A549 (cell line): ENCODE measurements around the gene RAD51B. TPM values are rescaled to one million over a fixed set of nuclear protein-coding genes. Genes with fewer than 3 reads are reported as not detected.
A peak's percentile ranks its signal among the peaks of the same experiment; 100 is the strongest.

Source experiments
- ATAC-seq, 2 experiments: fragments of 200-7000 bp in 1 of 2; fragments of >200 bp in 1 of 2; cut with Nextera tagmentation in 1 of 2; cut with Tn5 transposase in 1 of 2; 3 replicates each; pipeline versions ENCODE4 v1.8.0 to v1.9.1; 2018 to 2020; ENCODE audit warnings: mild to moderate bottlenecking in 1 of 2, moderate library complexity in 1 of 2
- CTCF ChIA-PET: fragments of 300-600 bp; sonication (Branson Sonifier 250); formaldehyde crosslinking; extraction: SDS; loops from one replicate; lab custom pipeline; 2021; ENCODE audit warnings: antibody characterized with exemption, inconsistent platforms; lab: Yijun Ruan, JAX
- POLR2A ChIA-PET: fragments of 350-600 bp; formaldehyde crosslinking; extraction: SDS; loops from one replicate; lab custom pipeline; 2021; ENCODE audit warnings: antibody characterized with exemption, inconsistent platforms; lab: Yijun Ruan, JAX
- DNase-seq, 2 experiments: peaks; one replicate each; pipeline versions ENCODE4 v3.0.0 to v3.0.0-alpha.2; 2011 to 2016; ENCODE audit warnings: low read depth in 1 of 2, low spot score in 1 of 2
- FAIRE-seq: peaks from 2 replicates; lab custom pipeline; 2011; peaks lifted over from hg19 to GRCh38; lab: Jason Lieb, UNC
- H3K27ac ChIP-seq, 2 experiments: fragments of >200 bp; sonication (Bioruptor Twin); formaldehyde crosslinking; 3 replicates each; pipeline ENCODE4 v1.5.1; 2016 to 2017
- H3K4me1 ChIP-seq: fragments of >200 bp; sonication (Bioruptor Twin); formaldehyde crosslinking; 3 replicates; pipeline ENCODE4 v1.6.1; 2016
- H3K4me2 ChIP-seq: fragments of >200 bp; sonication (Bioruptor Twin); formaldehyde crosslinking; 3 replicates; pipeline ENCODE4 v1.6.1; 2016
- H3K4me3 ChIP-seq: fragments of >200 bp; sonication (Bioruptor Twin); formaldehyde crosslinking; 3 replicates; pipeline ENCODE4 v1.5.1; 2016
- H3K9me3 ChIP-seq: fragments of >200 bp; sonication (Bioruptor Twin); formaldehyde crosslinking; 3 replicates; pipeline ENCODE4 v1.6.1; 2016
- CBX2 ChIP-seq: fragments of 200-600 bp; sonication (generic); IDR thresholded peaks from 2 replicates; pipeline ENCODE4 v1.6.1; 2016; ENCODE audit warnings: low read depth, mild to moderate bottlenecking, borderline replicate concordance
- CBX8 ChIP-seq: fragments of 200-600 bp; sonication (generic); IDR thresholded peaks from 2 replicates; pipeline ENCODE4 v1.6.1; 2016
- CEBPB ChIP-seq, 2 experiments: fragments of >200 bp in 1 of 2; sonication (Bioruptor Twin) in 1 of 2; formaldehyde crosslinking in 1 of 2; IDR thresholded peaks; 2 replicates each; pipeline ENCODE4 v1.6.1; 2012 to 2016
- ESRRA ChIP-seq: fragments of 150-350 bp; IDR thresholded peaks from 2 replicates; pipeline ENCODE4 v1.6.1; 2014; ENCODE audit warnings: mild to moderate bottlenecking, low read length, borderline replicate concordance
- FOXS1 ChIP-seq: fragments of 250-450 bp; sonication (Bioruptor Pico); IDR thresholded peaks from 2 replicates; pipeline ENCODE4 v1.5.0; 2020; ENCODE audit warnings: mild to moderate bottlenecking, moderate library complexity
- HES2 ChIP-seq: fragments of >200 bp; sonication (Bioruptor Twin); formaldehyde crosslinking; IDR thresholded peaks from 2 replicates; pipeline ENCODE4 v1.6.1; 2016
- HOXA7 ChIP-seq: fragments of 250-450 bp; sonication (Bioruptor Pico); IDR thresholded peaks from 2 replicates; pipeline ENCODE4 v1.5.0; 2020; ENCODE audit warnings: mild to moderate bottlenecking, moderate library complexity
- HOXB13 ChIP-seq: fragments of 250-450 bp; sonication (Bioruptor Pico); IDR thresholded peaks from 2 replicates; pipeline ENCODE4 v1.5.0; 2020; ENCODE audit warnings: low read depth, mild to moderate bottlenecking, moderate library complexity
- HOXB5 ChIP-seq: fragments of 250-450 bp; sonication (Bioruptor Pico); IDR thresholded peaks from 2 replicates; pipeline ENCODE4 v1.5.0; 2020; ENCODE audit warnings: mild to moderate bottlenecking, moderate library complexity
- MAZ ChIP-seq: fragments of 150-350 bp; IDR thresholded peaks from 2 replicates; pipeline ENCODE4 v1.6.1; 2014; ENCODE audit warnings: antibody characterized with exemption, low read depth, low read length, borderline replicate concordance
- MYC ChIP-seq: IDR thresholded peaks from 2 replicates; pipeline ENCODE4 v1.6.1; 2012; ENCODE audit warnings: mild to moderate bottlenecking, inconsistent platforms, low read length, improper control_type of control experiment, borderline replicate concordance
- NFE2L2 ChIP-seq: fragments of 150-350 bp; conservative IDR thresholded peaks from 2 replicates; pipeline ENCODE4 v1.6.1; 2014; ENCODE audit warnings: low read length
- NR3C1 ChIP-seq: fragments of >200 bp; sonication (Bioruptor Twin); formaldehyde crosslinking; IDR thresholded peaks from 3 replicates; pipeline ENCODE4 v1.6.1; 2017
- PHF8 ChIP-seq: fragments of 200-600 bp; sonication (generic); IDR thresholded peaks from 2 replicates; pipeline ENCODE4 v1.6.1; 2016; ENCODE audit warnings: low read depth, mild to moderate bottlenecking, antibody characterized with exemption, moderate library complexity, borderline replicate concordance
- POLR2AphosphoS2 ChIP-seq: conservative IDR thresholded peaks from 2 replicates; pipeline ENCODE4 v1.6.1; 2012; ENCODE audit warnings: low read length, improper control_type of control experiment, inconsistent platforms
- RAD21 ChIP-seq, 2 experiments: fragments of >200 bp in 1 of 2; sonication (Bioruptor Twin) in 1 of 2; formaldehyde crosslinking in 1 of 2; IDR thresholded peaks in 1 of 2; conservative IDR thresholded peaks in 1 of 2; 2 replicates in 1 of 2; 3 replicates in 1 of 2; pipeline ENCODE4 v1.6.1; 2012 to 2018; ENCODE audit warnings: inconsistent platforms in 1 of 2
- RARB ChIP-seq: fragments of 250-450 bp; sonication (Bioruptor Pico); IDR thresholded peaks from 2 replicates; pipeline ENCODE4 v1.8.0; 2021; ENCODE audit warnings: mild to moderate bottlenecking, moderate library complexity
- RNF2 ChIP-seq: fragments of 200-600 bp; sonication (generic); IDR thresholded peaks from 2 replicates; pipeline ENCODE4 v1.6.1; 2016; ENCODE audit warnings: low read depth, mild to moderate bottlenecking, antibody characterized with exemption, moderate library complexity, borderline replicate concordance
- TP53 ChIP-seq: fragments of 250-450 bp; sonication (Bioruptor Pico); IDR thresholded peaks from 2 replicates; pipeline ENCODE4 v1.5.0; 2021; ENCODE audit warnings: mild to moderate bottlenecking, moderate library complexity
- ZC3H11A ChIP-seq: fragments of 450-650 bp; IDR thresholded peaks from 2 replicates; pipeline ENCODE4 v1.6.1; 2014; ENCODE audit warnings: antibody characterized with exemption, mild to moderate bottlenecking
- ZSCAN20 ChIP-seq: fragments of 250-450 bp; sonication (Bioruptor Pico); IDR thresholded peaks from 2 replicates; pipeline ENCODE4 v1.8.0; 2022; ENCODE audit warnings: mild to moderate bottlenecking, moderate library complexity
- WGBS: methylation state at CpG from one replicate; pipeline ENCODE4 v1.1.6; 2017; ENCODE audit errors: missing lambda C conversion rate; 5-methylcytosine and 5-hydroxymethylcytosine counted together
- polyA plus RNA-seq, 4 experiments: library from polyadenylated mRNA; depleted of rRNA in 3 of 4; stranded (reverse); fragments of >200 nt; fragmentation: RNase III in 1 of 4; extraction: RNeasy Plus Mini Kit Qiagen cat#74134 plus additional on column Dnase treatment in 1 of 4; gene quantifications; 2 replicates in 3 of 4; 3 replicates in 1 of 4; pipeline ENCODE4 v1.2.3, GENCODE V29; 2011 to 2017
- TF ChIP-seq, protein P1 (sequence below): fragments of >200 bp; sonication (Bioruptor Twin); formaldehyde crosslinking; IDR thresholded peaks from 3 replicates; pipeline ENCODE4 v1.5.1; 2016
- TF ChIP-seq, protein P2 (sequence below): fragments of 250-450 bp; sonication (Bioruptor Pico); IDR thresholded peaks from 2 replicates; pipeline ENCODE4 v1.5.0; 2021; ENCODE audit warnings: mild to moderate bottlenecking, moderate library complexity, borderline replicate concordance

The RAD51B gene
- polyA plus RNA-seq, 2 of the 4 experiments (the other 2 are of a cell fraction) = 7.2 to 10.8 TPM

DNA sequence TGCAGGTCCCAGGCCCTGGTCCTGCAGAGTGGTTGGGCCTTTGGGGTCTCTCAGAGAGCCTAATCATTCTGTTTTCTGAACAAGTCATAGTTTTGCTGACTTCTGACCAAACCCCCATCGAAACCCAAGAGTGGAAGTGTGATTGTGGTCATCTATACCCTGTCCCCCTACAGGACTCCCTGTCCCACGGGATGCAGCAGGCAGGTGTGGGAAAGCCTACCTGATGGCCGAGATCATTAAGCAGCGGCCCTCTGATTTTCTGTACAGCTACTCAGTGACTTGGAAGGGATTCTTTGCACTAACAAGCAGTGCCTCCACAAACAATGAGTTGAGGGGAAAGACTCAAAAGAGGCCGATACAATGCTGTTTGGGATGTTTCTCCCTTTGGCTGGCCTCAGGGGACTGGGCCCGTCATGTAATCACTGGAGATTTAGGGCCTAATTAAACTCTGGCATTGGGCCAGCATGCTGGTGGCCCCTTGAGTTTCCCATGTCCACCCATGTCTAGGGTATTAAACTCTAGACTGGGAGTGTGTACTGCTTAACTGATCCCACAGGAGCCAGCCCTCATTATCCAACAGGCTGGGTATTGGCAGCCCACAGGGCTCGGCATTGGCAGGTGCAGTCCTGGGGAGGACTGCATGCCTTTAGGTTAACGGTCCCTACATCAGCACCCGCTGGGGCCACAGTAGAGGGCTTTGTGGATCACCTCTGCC lies 780.5 kb downstream of the RAD51B start:
- no peak for TF ChIP-seq HOXA7 (CRISPR knock-in tag)
- TF ChIP-seq CBX8 = no peak
- no peak for TF ChIP-seq MAZ
- no peak for TF ChIP-seq HOXB5 (CRISPR knock-in tag)
- TF ChIP-seq NFE2L2 = no peak
- TF ChIP-seq CBX2 = no peak
- TF ChIP-seq RAD21 (conservative IDR thresholded peaks at IDR 0.05 in 1 of 2, IDR thresholded peaks at IDR 0.05 in 1 of 2) = no peak
- TF ChIP-seq TP53 (CRISPR knock-in tag) = no peak
- TF ChIP-seq PHF8 = no peak
- TF ChIP-seq, protein P1, sequence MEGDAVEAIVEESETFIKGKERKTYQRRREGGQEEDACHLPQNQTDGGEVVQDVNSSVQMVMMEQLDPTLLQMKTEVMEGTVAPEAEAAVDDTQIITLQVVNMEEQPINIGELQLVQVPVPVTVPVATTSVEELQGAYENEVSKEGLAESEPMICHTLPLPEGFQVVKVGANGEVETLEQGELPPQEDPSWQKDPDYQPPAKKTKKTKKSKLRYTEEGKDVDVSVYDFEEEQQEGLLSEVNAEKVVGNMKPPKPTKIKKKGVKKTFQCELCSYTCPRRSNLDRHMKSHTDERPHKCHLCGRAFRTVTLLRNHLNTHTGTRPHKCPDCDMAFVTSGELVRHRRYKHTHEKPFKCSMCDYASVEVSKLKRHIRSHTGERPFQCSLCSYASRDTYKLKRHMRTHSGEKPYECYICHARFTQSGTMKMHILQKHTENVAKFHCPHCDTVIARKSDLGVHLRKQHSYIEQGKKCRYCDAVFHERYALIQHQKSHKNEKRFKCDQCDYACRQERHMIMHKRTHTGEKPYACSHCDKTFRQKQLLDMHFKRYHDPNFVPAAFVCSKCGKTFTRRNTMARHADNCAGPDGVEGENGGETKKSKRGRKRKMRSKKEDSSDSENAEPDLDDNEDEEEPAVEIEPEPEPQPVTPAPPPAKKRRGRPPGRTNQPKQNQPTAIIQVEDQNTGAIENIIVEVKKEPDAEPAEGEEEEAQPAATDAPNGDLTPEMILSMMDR = no peak
- Histone ChIP-seq H3K4me1 (peaks cover 24% of the 10 kb centered on the region), H3K9me3 (peaks cover 6% of the 10 kb centered on the region; the same call in 1 of the 3 replicates), H3K27ac (peak overlapping the region; percentile 94 to 99), H3K4me2 (peak overlapping the region; percentile 96), H3K4me3 (no peak overlapping the region)
- FAIRE-seq (no peak), ATAC-seq (no peak), DNase-seq (no peak)
- ChIA-PET POLR2A (no interaction called here), CTCF (interaction anchor here (1.6 to 3.8 kb wide), 3 partner anchors 12 to 350 kb away, joined by 3 to 13 read pairs (median 5); no protein-coding TSS in a partner anchor)
- WGBS = 91% methylated on average over 9 of the region's 9 CpGs

- Histone ChIP-seq H3K9me3 (peaks cover 17% of the 10 kb centered on the region), H3K27ac (no peak overlapping the region; a peak in 1 of 6 replicates), H3K4me1 (peaks cover 31% of the 10 kb centered on the region), H3K4me2 (no peak overlapping the region), H3K4me3 (no peak overlapping the region)
- CTCF ChIA-PET = interaction anchor here (0.9 to 1.5 kb wide), 3 partner anchors 10 to 13 kb away, joined by 3 read pairs; no protein-coding TSS in a partner anchor
- POLR2A ChIA-PET = no interaction called here
- WGBS = 89% methylated on average over 5 of the region's 5 CpGs
- no peak for FAIRE-seq
- no peak for TF ChIP-seq CBX2
- TF ChIP-seq RNF2 = no peak
- no peak for TF ChIP-seq NR3C1
- TF ChIP-seq ZSCAN20 (CRISPR knock-in tag) = no peak
- TF ChIP-seq POLR2AphosphoS2 = no peak
- TF ChIP-seq HOXB13 (CRISPR knock-in tag) = no peak
- TF ChIP-seq MYC = no peak
- TF ChIP-seq RARB (CRISPR knock-in tag) = no peak
- no peak for TF ChIP-seq ESRRA
- TF ChIP-seq CEBPB (IDR thresholded peaks at IDR 0.05) = no peak
- no peak for TF ChIP-seq ZC3H11A
- no peak for TF ChIP-seq HES2
- TF ChIP-seq, protein P1 = no peak
- TF ChIP-seq, protein P2, sequence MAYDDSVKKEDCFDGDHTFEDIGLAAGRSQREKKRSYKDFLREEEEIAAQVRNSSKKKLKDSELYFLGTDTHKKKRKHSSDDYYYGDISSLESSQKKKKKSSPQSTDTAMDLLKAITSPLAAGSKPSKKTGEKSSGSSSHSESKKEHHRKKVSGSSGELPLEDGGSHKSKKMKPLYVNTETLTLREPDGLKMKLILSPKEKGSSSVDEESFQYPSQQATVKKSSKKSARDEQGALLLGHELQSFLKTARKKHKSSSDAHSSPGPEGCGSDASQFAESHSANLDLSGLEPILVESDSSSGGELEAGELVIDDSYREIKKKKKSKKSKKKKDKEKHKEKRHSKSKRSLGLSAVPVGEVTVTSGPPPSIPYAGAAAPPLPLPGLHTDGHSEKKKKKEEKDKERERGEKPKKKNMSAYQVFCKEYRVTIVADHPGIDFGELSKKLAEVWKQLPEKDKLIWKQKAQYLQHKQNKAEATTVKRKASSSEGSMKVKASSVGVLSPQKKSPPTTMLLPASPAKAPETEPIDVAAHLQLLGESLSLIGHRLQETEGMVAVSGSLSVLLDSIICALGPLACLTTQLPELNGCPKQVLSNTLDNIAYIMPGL (CRISPR knock-in tag) = no peak
- no peak for TF ChIP-seq FOXS1 (CRISPR knock-in tag)
- no peak for ATAC-seq
- no peak for DNase-seq
These were observed 782.9 kb downstream of the RAD51B start for GRCh38 chr14:68602507-68602906.
